Measurements from ENCODE around the gene TLR4.

GRCh38 chr9:117705386-117705785 lies 1.2 kb downstream of the TLR4 start:
- TF ChIP-seq BHLHE40 (IDR thresholded peaks at IDR 0.05; ENCODE audit: low read depth, low read length) = no peak
- no peak for TF ChIP-seq POLR2A (IDR thresholded peaks at IDR 0.05; ENCODE audit: low read length)
- no peak for TF ChIP-seq CTCF (IDR thresholded peaks at IDR 0.05)
- TF ChIP-seq SREBF2 (IDR thresholded peaks at IDR 0.05) = no peak
- TF ChIP-seq MAX (IDR thresholded peaks at IDR 0.05) = no peak
- no peak for TF ChIP-seq MAZ (IDR thresholded peaks at IDR 0.05; ENCODE audit: borderline replicate concordance, low read depth, low read length)
- TF ChIP-seq REST (IDR thresholded peaks at IDR 0.05) = no peak
- no peak for TF ChIP-seq RCOR1 (IDR thresholded peaks at IDR 0.05; ENCODE audit: low read depth, low read length)
- TF ChIP-seq CEBPB (IDR thresholded peaks at IDR 0.05) = no peak

Measured in A549 (cell line).